Astrocyte (in vitro differentiated cells and primary cell): ENCODE measurements around the gene RPL37A.

ENCODE experiments used
- CTCF ChIP-seq: IDR thresholded peaks from 2 replicates; pipeline ENCODE4 v1.5.1; 2011; ENCODE audit warnings: low read depth, mild to moderate bottlenecking, inconsistent platforms, low read length, moderate library complexity; ENCODE audit not compliant: insufficient read depth
- EZH2 ChIP-seq: IDR thresholded peaks from 2 replicates; pipeline ENCODE4 v1.6.1; 2012; ENCODE audit warnings: mild to moderate bottlenecking, low read length, inconsistent platforms; ENCODE audit not compliant: insufficient read depth

GRCh38 chr2:216450784-216451183, 47.9 kb upstream of the RPL37A start:
- TF ChIP-seq EZH2, result no peak
- no peak for TF ChIP-seq CTCF
